HG03521 (cell line): ENCODE measurements around the gene GRIP2.

Experiments used
- ATAC-seq: cut with Tn5 transposase; IDR thresholded peaks from one replicate; pipeline ENCODE4 v1.9.1; 2021; ENCODE audit warnings: mild to moderate bottlenecking, moderate library complexity; ENCODE audit not compliant: unreplicated experiment

The GRIP2 gene

DNA sequence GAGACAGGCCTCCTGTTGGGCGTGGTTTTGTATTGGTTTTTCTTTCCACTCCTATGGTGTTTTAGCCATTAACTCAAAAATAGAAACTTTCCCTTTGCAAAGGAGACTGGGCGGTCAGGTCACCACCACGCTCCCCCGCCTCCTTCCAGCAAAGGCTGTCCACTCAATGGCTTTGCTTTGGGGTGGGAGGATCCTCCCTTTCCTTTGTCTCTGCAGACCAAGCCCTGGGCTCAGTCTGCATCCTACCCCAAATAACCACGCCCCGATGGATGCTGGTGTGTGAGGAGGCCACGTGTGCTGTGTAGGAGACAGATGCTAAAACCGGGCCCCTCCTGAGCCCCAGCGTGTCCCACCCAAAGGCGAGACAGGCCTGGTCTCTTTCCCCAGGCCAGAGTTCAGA, 68.5 kb downstream of the GRIP2 start:
- no peak for ATAC-seq

GRCh38 chr3:14471016-14471415, 69.1 kb downstream of the GRIP2 start:
- ATAC-seq: no peak

DNA sequence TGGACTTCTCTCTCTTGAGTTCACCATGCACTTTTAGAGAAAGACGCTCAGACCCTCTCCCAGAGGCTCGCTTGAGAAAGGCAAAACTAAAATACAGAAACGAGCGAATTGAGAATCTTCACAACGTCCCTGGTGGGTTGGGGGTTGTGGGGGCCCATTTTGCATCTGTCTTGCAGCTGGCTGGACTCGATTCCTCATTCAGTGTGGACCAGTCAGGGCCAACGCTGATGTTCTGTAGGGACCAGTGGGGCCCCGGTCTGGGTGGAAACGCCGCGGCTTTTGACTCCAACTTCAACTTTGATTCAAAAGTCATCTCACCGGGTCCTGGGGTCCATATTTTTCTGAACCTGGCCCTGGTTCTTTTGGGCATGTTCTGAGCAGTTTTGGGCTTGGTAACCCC, 69.7 kb downstream of the GRIP2 start:
- no peak for ATAC-seq

DNA sequence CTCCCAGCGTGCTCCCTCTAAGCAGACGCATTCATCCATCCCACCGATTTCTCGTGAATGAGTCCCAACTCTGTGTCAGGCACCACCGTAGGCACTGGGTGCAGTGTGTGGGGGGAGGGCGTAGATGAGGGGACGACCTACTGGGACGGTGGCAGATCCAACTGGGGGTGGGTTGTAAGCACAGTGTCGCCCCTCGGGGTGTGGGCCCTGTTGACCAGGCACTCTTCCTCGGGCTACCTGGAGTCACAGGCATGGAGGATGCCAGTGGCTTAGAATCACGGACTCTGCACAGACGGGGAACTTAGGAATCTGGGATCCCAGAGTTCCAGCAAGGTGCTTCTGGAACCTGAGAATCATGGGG, 71.5 kb downstream of the GRIP2 start:
- ATAC-seq: no peak

GRCh38 chr3:14467814-14468620, 72.1 kb downstream of the GRIP2 start:
- ATAC-seq: no peak

- no peak for ATAC-seq
These were observed 73.8 kb downstream of the GRIP2 start for GRCh38 chr3:14466179-14466903.

DNA sequence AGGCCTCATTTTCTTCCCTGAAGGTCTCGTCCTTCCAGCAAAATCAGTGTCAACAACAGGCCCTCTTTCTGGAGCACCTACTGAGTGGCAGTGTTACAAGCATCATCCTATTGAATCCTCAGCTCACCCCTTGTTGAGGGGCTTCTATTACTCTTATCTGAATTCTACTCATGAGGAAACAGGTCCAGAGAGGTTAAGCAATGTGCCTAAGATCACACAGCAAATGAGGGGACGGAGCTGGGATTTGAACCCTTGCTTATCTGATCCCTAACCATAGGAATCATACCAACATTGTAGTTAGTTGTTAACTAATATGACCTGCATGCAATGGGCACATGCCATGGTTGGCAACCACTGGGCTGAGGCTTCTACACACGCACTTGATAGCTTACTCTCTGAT, 74.7 kb downstream of the GRIP2 start:
- no peak for ATAC-seq

DNA sequence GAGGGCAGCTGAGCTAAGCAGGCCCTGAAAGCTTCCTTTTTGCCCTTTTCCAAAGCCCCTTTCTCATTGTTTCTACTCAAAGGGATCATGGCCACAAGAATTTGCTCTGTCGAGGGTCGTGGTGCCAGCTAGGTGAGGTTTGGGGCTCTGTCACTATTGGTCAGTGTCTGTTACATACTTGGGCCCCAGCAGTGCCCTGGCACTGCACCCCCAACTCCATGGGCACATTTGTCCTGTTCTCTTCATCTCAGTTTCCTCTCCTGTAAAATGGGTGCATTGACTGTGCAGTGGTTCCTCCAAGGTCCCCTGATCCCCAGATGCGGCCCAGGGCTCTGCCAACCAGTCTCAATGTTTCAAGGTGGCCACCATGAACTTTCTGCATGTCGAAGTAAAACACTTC, 75.6 kb downstream of the GRIP2 start:
- no peak for ATAC-seq

- ATAC-seq: no peak
These were observed 76.0 kb downstream of the GRIP2 start for GRCh38 chr3:14464141-14464465.

DNA sequence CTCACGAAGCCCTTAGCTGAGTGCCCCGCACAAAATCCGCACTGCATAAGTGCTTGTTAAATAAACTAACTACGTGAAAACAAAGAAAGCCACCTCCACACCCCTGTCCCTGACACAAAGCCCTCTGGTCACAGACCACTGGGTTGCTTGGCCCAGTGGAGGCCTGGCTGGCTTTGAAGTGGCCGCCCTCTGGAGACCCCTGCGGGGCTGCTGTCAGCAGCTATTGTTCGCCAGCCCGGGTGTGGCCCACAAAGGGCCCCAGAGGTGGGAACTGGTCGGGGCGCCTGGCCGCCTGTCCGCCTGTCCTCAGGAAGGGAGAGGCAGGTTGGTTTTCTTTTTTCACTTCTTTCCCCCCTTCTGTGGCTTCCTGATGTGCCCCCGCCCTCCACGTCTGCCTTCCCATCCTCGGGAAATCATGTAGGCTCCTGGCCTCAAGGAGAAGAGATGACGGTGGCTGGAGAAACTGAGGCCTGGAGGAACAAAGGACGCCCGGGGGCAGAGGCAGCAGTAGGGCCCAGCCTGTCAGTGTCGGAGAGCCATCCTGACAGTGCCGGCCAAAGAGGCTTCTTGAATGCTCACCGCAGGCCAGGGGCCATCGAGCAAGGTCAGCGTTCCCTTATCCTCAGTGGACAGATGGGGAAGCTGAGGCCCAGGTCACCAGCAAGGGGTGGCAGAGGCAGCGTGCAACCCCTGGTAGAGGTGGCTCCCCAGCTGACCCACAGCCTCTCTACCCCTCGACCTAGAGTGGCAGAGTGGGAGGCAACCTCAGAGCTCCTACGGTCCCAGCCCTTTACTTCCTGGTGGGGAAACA, 76.6 kb downstream of the GRIP2 start:
- no peak for ATAC-seq

GRCh38 chr3:14462738-14463137, 77.4 kb downstream of the GRIP2 start:
- no peak for ATAC-seq

- no peak for ATAC-seq
These were observed 78.3 kb downstream of the GRIP2 start for GRCh38 chr3:14461748-14462324.

DNA sequence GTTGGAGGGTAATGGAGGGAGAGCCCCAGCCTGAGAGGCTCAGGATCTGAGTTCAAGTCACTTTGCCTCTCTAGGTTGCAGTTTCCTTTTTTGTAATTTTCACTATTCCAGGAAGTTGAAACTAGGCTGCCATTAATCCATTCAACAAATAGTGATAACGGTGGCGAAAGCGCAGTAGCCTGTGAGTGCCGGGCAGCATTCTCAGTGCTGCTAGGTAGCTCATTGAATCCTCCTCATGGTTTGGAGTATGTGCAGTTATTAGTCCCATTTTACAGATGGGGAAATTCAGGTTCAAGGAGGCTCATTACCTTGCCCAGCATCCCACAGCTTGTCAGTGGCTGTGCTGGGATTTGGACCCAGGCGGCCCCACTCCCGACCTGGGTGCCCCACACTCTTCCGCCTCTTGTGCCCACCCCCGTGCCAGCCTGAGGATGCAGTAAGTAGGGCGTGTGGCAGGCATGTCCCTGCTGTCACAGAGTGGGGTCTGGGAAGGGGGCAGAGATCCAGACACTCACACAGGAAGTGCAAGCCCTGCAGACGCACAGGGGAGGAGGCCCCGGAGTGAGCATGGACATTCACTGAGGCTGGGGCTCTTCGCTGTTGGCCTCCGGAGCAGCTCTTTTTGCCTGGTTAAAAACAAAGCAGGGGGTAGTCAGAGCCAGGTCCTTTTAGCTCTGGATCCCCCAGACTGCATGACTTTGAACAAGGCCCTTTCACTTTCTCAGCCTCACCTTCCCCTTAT, 79.0 kb downstream of the GRIP2 start:
- no peak for ATAC-seq

DNA sequence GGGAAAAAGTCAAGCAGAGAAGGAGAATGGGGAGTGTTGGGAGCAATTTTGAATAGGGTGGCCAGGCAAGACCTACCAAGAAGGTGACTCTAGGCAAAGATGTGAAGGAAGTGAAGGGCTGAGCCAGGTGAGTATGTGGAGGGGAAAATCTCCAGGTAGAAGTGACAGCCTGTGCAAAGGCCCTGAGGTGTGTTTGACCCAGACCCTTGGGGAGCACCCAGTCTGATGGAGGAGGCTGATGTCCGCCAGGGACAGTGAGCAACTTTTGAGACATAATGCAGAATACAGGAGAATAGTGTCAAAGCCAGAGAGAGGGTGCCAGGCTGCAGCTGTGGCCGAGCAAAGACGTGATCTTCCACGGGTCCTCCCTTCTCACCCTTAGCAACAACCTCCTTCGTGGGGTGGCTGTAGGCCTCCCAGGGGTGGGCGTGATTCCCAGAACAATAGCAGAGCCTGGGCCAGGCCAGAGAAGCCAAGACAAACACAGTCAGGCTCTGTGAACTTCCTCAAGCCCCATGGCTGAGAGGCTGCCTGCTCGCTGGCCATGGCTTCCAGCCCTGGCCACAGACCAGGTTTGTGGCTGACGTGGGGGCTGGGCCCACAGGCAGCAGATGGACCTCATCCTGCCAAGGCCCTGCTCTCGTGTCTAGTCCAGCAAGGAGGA, 79.7 kb downstream of the GRIP2 start:
- no peak for ATAC-seq

GRCh38 chr3:14459787-14460186, 80.4 kb downstream of the GRIP2 start:
- ATAC-seq: no peak

GRCh38 chr3:14459384-14459783, 80.8 kb downstream of the GRIP2 start:
- no peak for ATAC-seq

- ATAC-seq: no peak
These were observed 81.5 kb downstream of the GRIP2 start for GRCh38 chr3:14458434-14459275.

- no peak for ATAC-seq
These were observed 82.1 kb downstream of the GRIP2 start for GRCh38 chr3:14457999-14458398.

DNA sequence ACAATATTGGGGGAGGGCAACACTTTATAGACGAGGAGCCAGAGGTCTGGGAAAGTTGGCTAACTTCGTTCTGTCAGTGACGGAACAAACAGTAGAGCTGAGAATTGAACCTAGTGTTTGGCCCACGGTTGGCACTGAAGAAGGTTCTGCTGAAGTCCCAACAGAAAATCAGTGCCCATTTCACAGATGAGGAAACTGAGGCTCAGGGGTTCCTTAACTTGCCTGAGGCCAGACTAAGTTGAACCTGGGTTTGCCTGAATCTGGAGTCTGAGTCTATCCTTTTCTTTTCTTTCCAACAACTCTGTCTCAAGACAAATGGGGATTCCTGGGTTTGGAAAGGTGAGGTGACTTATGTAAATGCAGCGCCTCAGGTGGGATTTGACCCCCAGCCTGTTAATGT, 82.7 kb downstream of the GRIP2 start:
- ATAC-seq: no peak
